Naive thymus-derived CD4-positive, alpha-beta T cell (primary cell): Measurements from ENCODE around the gene LHFPL2. TPM values are rescaled to one million over a fixed set of nuclear protein-coding genes. Genes with fewer than 3 reads are reported as not detected.

Source experiments
- ATAC-seq: fragments of 150-1000 bp; cut with Tn5 transposase; 2 replicates; pipeline ENCODE4 v1.10.0; 2021; ENCODE audit warnings: mild to moderate bottlenecking, moderate library complexity
- CTCF ChIA-PET: fragments of 350-600 bp; sonication (Branson Sonifier 250); formaldehyde crosslinking; loops from one replicate; lab custom pipeline; 2021; ENCODE audit warnings: antibody characterized with exemption; lab: Charles Lee
- POLR2A ChIA-PET: fragments of 350-600 bp; sonication (Branson Sonifier 250); formaldehyde crosslinking; loops from one replicate; lab custom pipeline; 2021; ENCODE audit warnings: antibody characterized with exemption, inconsistent platforms; lab: Charles Lee
- DNase-seq, 9 donors: peaks; one replicate each; pipeline versions ENCODE4 v3.0.0 to v3.0.0-alpha.2; 2020 to 2022; ENCODE audit warnings: mixed read lengths in 1 of 9
- H3K27ac ChIP-seq: one replicate; pipeline ENCODE4 v1.7.0; 2013; ENCODE audit warnings: mild to moderate bottlenecking, low read depth, low read length, moderate library complexity
- H3K27me3 ChIP-seq, 2 donors: one replicate each; pipeline ENCODE4 v1.7.0; 2013; ENCODE audit warnings: low read length in 2 of 2, mild to moderate bottlenecking in 2 of 2, moderate library complexity in 2 of 2; ENCODE audit not compliant: control insufficient read depth in 2 of 2, insufficient read depth in 2 of 2
- H3K36me3 ChIP-seq, 3 experiments: 1 replicate in 2 of 3; 2 replicates in 1 of 3; pipeline ENCODE4 v1.7.0; 2013; ENCODE audit warnings: low read length in 3 of 3, mild to moderate bottlenecking in 3 of 3, moderate library complexity in 1 of 3; ENCODE audit not compliant: insufficient read depth in 3 of 3, control insufficient read depth in 2 of 3
- H3K4me1 ChIP-seq, 2 donors: one replicate each; pipeline ENCODE4 v1.7.0; 2013; ENCODE audit warnings: low read length in 2 of 2, mild to moderate bottlenecking in 2 of 2, moderate library complexity in 1 of 2; ENCODE audit not compliant: control insufficient read depth in 2 of 2, insufficient read depth in 2 of 2
- H3K4me3 ChIP-seq: 2 replicates; pipeline ENCODE4 v1.7.0; 2013; ENCODE audit warnings: mild to moderate bottlenecking, low read length
- H3K9me3 ChIP-seq, 3 experiments: 1 replicate in 2 of 3; 2 replicates in 1 of 3; pipeline ENCODE4 v1.7.0; 2013; ENCODE audit warnings: low read length in 3 of 3; ENCODE audit not compliant: control insufficient read depth in 2 of 3
- H3K27ac Mint-ChIP-seq, 9 donors: one replicate each; pipeline ENCODE4 v1.8.0; 2020 to 2022; ENCODE audit warnings: mixed read lengths in 9 of 9, mild to moderate bottlenecking in 8 of 9, moderate library complexity in 5 of 9, inconsistent platforms in 2 of 9
- H3K27me3 Mint-ChIP-seq, 5 donors: one replicate each; pipeline ENCODE4 v1.8.0; 2021 to 2022; ENCODE audit warnings: mixed read lengths in 5 of 5, mild to moderate bottlenecking in 1 of 5
- H3K36me3 Mint-ChIP-seq, 5 donors: one replicate each; pipeline ENCODE4 v1.8.0; 2020 to 2022; ENCODE audit warnings: mixed read lengths in 5 of 5, mild to moderate bottlenecking in 3 of 5, inconsistent platforms in 1 of 5
- H3K4me1 Mint-ChIP-seq, 7 donors: one replicate each; pipeline ENCODE4 v1.8.0; 2020 to 2022; ENCODE audit warnings: mixed read lengths in 7 of 7, mild to moderate bottlenecking in 3 of 7, inconsistent platforms in 1 of 7
- H3K4me3 Mint-ChIP-seq, 10 donors: one replicate each; pipeline ENCODE4 v1.8.0; 2020 to 2022; ENCODE audit warnings: mild to moderate bottlenecking in 10 of 10, mixed read lengths in 10 of 10, moderate library complexity in 6 of 10, inconsistent platforms in 2 of 10
- H3K9me3 Mint-ChIP-seq, 11 donors: one replicate each; pipeline ENCODE4 v1.8.0; 2020 to 2022; ENCODE audit warnings: mixed read lengths in 11 of 11, mild to moderate bottlenecking in 4 of 11, inconsistent platforms in 1 of 11, moderate library complexity in 1 of 11
- intact Hi-C, 2 donors: fragments of 100-400 bp; cut with micrococcal nuclease; formaldehyde crosslinking; loops; one replicate each; pipeline ENCODE4 v1.15.1; 2023
- polyA plus RNA-seq, 2 donors: library from polyadenylated mRNA; unstranded; fragments of 300-500 nt; fragmentation: Illumina TruSeq; gene quantifications; one replicate each; pipeline ENCODE4 v1.2.3, GENCODE V29; 2021
- total RNA-seq, 6 experiments: library from RNA in 5 of 6; stranded (reverse) in 5 of 6; gene quantifications; 1 replicate in 5 of 6; 2 replicates in 1 of 6; pipeline ENCODE4 v1.2.3 and lab custom pipeline; 2021 to 2026

LHFPL2 gene
- total and polyA plus RNA-seq, 7 experiments from 2014 or later: 0.37 to 2.9 (median 1.3) TPM; not detected in 1

DNA sequence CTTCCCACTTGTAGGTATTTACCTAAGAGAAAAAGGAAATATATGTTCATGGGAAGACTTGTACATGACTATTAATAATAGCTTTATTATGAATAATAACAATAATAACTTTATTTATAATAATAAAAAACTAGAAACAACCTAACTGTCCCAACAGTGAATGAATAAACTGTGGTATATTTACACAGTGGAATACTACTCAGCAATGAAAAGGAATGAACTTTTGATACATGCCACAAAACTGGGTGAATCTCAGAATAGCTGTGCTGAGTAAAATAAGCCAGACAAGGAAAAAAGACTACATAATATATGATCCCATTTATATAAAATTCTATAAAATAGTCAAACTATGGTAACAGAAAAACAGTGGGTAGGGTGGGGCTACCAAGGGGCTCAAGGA, 199.5 kb downstream of the LHFPL2 start:
- POLR2A ChIA-PET: no interaction called here
- CTCF ChIA-PET: no interaction called here
- DNase-seq: no peak
- no peak overlapping the region for H3K27ac ChIP-seq
- no peak for ATAC-seq
- intact Hi-C loops: no loop called here
- Mint-ChIP-seq H3K27me3 (no peaks in the 10 kb centered on the region), H3K4me1 (peaks cover 0 to 5% (median 0%) of the 10 kb centered on the region in 7 donors), H3K9me3 (peaks cover 2 to 24% (median 5%) of the 10 kb centered on the region in 11 donors), H3K36me3 (peaks cover 9 to 54% (median 52%) of the 10 kb centered on the region in 5 donors), H3K4me3 (no peak overlapping the region), H3K27ac (no peak overlapping the region)
- peaks cover 0 to 14% (median 0%) of the 10 kb centered on the region in 3 experiments for H3K36me3 ChIP-seq
- no peaks in the 10 kb centered on the region for H3K4me1 ChIP-seq
- H3K9me3 ChIP-seq: no peaks in the 10 kb centered on the region
- no peaks in the 10 kb centered on the region for H3K27me3 ChIP-seq
- H3K4me3 ChIP-seq: no peak overlapping the region

GRCh38 chr5:78447775-78448424, 200.7 kb downstream of the LHFPL2 start:
- Mint-ChIP-seq H3K4me3 (no peak overlapping the region), H3K4me1 (peaks cover 0 to 5% (median 0%) of the 10 kb centered on the region in 7 donors), H3K36me3 (peaks cover 9 to 59% (median 57%) of the 10 kb centered on the region in 5 donors), H3K27ac (no peak overlapping the region), H3K9me3 (peaks cover 2 to 24% (median 5%) of the 10 kb centered on the region in 11 donors), H3K27me3 (no peaks in the 10 kb centered on the region)
- ChIA-PET CTCF (no interaction called here), POLR2A (no interaction called here)
- H3K27ac ChIP-seq: no peak overlapping the region
- no peak overlapping the region for H3K4me3 ChIP-seq
- H3K27me3 ChIP-seq: no peaks in the 10 kb centered on the region
- H3K4me1 ChIP-seq: no peaks in the 10 kb centered on the region
- intact Hi-C loops: no loop called here
- DNase-seq: no peak
- ATAC-seq: no peak
- peaks cover 0 to 14% (median 0%) of the 10 kb centered on the region in 3 experiments for H3K36me3 ChIP-seq
- no peaks in the 10 kb centered on the region for H3K9me3 ChIP-seq
